Measurements from ENCODE around the gene CEP70.

CEP70 gene

DNA sequence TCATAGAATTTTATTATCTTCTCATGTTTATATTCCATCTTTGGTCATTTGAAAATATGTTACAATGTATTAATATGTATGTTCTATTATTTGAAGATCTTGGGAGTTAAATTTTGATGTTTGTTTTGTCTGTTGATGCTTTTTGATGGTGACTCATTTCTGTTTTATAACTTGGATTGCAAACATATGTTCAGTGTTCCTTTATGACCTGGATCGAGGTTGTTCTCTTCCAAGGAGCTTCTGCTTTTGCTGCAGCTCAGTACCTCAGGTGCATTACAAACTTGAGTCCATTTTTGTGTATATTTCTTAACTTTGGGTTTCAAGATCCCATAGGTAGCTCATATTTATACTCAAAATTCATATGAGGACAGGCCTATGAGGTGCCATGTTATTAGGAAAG is 122.6 kb downstream of the CEP70 start:
- H3K4me3 ChIP-seq (ENCODE audit: low read depth, low read length): no peak overlapping the region
- in situ Hi-C loops (cut with HindIII; ENCODE audit: low sequenced_read_pairs): loop anchor here (25.0 kb wide), 1 partner anchor 441 kb away; no protein-coding TSS in a partner anchor
- DNase-seq (ENCODE audit: low read depth): no peak
- TF ChIP-seq, protein P1, sequence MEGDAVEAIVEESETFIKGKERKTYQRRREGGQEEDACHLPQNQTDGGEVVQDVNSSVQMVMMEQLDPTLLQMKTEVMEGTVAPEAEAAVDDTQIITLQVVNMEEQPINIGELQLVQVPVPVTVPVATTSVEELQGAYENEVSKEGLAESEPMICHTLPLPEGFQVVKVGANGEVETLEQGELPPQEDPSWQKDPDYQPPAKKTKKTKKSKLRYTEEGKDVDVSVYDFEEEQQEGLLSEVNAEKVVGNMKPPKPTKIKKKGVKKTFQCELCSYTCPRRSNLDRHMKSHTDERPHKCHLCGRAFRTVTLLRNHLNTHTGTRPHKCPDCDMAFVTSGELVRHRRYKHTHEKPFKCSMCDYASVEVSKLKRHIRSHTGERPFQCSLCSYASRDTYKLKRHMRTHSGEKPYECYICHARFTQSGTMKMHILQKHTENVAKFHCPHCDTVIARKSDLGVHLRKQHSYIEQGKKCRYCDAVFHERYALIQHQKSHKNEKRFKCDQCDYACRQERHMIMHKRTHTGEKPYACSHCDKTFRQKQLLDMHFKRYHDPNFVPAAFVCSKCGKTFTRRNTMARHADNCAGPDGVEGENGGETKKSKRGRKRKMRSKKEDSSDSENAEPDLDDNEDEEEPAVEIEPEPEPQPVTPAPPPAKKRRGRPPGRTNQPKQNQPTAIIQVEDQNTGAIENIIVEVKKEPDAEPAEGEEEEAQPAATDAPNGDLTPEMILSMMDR (IDR thresholded peaks at IDR 0.05; ENCODE audit: low read depth, low read length, missing control alignments): no peak

DNA sequence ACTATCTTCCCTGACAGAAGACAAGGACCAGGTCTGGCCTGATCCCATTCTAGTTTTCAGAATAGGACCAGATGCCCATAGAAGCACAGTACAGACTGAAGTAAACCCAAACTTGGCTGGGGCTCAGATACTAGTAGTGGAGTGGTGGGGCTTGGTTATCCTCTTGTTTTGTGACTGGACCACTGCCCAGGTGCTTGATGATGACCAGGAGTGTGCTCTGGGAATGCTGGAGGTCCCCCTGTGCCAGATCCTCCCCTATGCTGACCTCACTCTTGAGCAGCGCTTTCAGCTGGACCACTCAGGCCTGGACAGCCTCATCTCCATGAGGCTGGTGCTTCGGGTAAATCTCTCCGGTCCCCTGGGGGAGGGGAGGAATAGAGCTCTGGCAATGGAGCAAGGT is 123.4 kb downstream of the CEP70 start:
- no peak for DNase-seq (ENCODE audit: low read depth)
- in situ Hi-C loops (cut with HindIII; ENCODE audit: low sequenced_read_pairs): loop anchor here (25.0 kb wide), 1 partner anchor 442 kb away; no protein-coding TSS in a partner anchor
- H3K4me3 ChIP-seq (ENCODE audit: low read depth, low read length): no peak overlapping the region
- TF ChIP-seq, protein P1 (IDR thresholded peaks at IDR 0.05; ENCODE audit: low read depth, low read length, missing control alignments): no peak

DNA sequence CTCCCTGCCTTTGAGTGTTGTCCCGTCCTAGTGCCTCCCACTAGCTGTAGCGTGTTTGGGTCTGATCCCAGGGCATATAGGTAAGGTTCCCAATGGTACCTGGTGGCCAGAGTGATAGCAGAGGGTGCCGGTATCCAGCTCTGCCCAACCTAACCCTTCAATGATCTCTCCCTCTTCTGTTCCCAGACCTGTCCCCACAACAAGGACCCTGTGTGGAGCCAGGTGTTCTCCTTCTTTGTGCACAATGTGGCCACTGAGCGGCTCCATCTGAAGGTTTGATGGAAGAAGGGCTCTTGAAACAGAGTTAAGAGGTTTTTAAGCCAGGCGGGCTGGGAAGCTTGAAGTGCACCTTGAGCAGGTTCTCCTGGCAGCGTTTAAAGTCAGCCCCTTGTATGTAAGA is 124.2 kb downstream of the CEP70 start:
- no peak for DNase-seq (ENCODE audit: low read depth)
- H3K4me3 ChIP-seq (ENCODE audit: low read depth, low read length): no peak overlapping the region
- TF ChIP-seq, protein P1 (IDR thresholded peaks at IDR 0.05; ENCODE audit: low read depth, low read length, missing control alignments): no peak
- in situ Hi-C loops (cut with HindIII; ENCODE audit: low sequenced_read_pairs): loop anchor here (25.0 kb wide), 1 partner anchor 442 kb away; no protein-coding TSS in a partner anchor

DNA sequence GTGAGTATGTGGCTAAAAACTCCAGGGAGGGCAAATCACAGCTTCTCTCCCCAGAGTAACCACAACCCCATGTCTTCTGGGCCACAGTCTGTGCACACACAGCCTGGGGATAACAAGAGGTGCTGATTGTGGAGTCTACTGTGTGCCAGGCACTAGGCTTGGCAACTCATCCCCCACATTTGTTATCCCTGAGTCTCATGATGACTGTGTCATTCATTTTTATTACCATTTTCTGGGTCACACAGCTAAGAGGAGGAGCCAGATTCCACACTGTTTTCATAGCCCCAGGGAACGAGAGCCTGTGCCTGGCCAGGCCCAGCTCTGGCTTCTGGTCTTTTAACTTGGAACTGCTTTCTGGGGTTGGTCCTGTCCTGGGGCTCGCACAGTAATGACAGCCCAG is 125.2 kb downstream of the CEP70 start:
- in situ Hi-C loops (cut with HindIII; ENCODE audit: low sequenced_read_pairs): loop anchor here (25.0 kb wide), 1 partner anchor 443 kb away; no protein-coding TSS in a partner anchor
- TF ChIP-seq, protein P1 (IDR thresholded peaks at IDR 0.05; ENCODE audit: low read depth, low read length, missing control alignments): no peak
- DNase-seq (ENCODE audit: low read depth): no peak
- H3K4me3 ChIP-seq (ENCODE audit: low read depth, low read length): no peak overlapping the region

DNA sequence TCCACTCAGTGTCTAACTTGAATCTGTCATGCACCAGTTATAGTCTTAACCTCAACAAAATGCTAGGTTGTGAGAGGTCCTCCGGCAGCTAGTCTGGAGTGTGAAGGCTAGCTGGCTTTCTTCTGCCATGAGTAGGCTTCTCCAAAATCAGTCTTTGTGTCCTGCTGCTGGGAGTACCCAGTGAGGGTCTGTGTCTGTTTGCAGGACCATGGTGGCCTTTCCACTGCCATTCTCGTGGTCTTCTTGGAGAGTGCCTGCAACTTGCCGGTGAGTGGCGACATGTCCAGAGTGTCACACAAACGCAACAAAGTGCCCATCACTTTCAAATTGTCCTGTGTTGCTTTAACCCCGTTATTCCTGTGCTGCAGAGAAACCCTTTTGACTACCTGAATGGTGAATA is 125.6 kb downstream of the CEP70 start:
- no peak for DNase-seq (ENCODE audit: low read depth)
- H3K4me3 ChIP-seq (ENCODE audit: low read depth, low read length): no peak overlapping the region
- in situ Hi-C loops (cut with HindIII; ENCODE audit: low sequenced_read_pairs): loop anchor here (25.0 kb wide), 1 partner anchor 444 kb away; no protein-coding TSS in a partner anchor
- TF ChIP-seq, protein P1 (IDR thresholded peaks at IDR 0.05; ENCODE audit: low read depth, low read length, missing control alignments): no peak

DNA sequence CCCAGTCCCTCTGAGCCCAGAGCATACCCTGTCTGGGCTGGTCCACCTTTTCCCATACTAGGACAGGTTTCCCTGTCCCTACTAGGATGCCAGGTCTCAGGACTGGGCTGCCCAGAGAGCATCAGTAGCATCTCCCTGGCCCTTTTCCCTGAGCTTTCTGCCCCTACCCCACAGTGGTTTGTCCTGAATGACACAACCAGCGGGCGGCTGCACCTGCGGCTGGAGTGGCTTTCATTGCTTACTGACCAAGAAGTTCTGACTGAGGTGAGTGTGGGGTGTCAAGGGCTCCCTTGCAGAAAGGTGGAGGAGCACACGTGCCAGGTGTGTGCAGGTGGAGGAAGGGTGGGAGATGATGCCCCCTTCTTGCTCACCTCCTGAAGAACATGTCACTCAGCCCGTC is 126.1 kb downstream of the CEP70 start:
- DNase-seq (ENCODE audit: low read depth): no peak
- TF ChIP-seq, protein P1 (IDR thresholded peaks at IDR 0.05; ENCODE audit: low read depth, low read length, missing control alignments): no peak
- H3K4me3 ChIP-seq (ENCODE audit: low read depth, low read length): no peak overlapping the region
- in situ Hi-C loops (cut with HindIII; ENCODE audit: low sequenced_read_pairs): loop anchor here (25.0 kb wide), 1 partner anchor 444 kb away; no protein-coding TSS in a partner anchor
